ENCODE measurements around the gene ARID1B. TPM values are rescaled to one million over a fixed set of nuclear protein-coding genes. Genes with fewer than 3 reads are reported as not detected.

ARID1B gene
- total RNA-seq, 1 experiment from 2014 or later: 60.3 TPM

- Mint-ChIP-seq H3K9me3 (no peaks in the 10 kb centered on the region), H3K4me1 (peaks cover 19% of the 10 kb centered on the region), H3K4me3 (no peak overlapping the region), H3K36me3 (no peaks in the 10 kb centered on the region), H3K27ac (peak overlapping the region; percentile 57; the same call in 1 of the 2 replicates), H3K27me3 (ENCODE audit: low read depth) (no peaks in the 10 kb centered on the region)
- ChIA-PET CTCF (no interaction called here), POLR2A (no interaction called here)
- DNase-seq (ENCODE audit: low spot score) (no peak), ATAC-seq (peak; percentile 59)
- no peak for TF ChIP-seq KAT7 (CRISPR knock-in tag; IDR thresholded peaks at IDR 0.05; ENCODE audit: borderline replicate concordance)
- no peak for TF ChIP-seq ZNF138 (CRISPR knock-in tag; conservative IDR thresholded peaks at IDR 0.05)
These were observed 128.6 kb downstream of the ARID1B start for GRCh38 chr6:156905801-156906200.

GRCh38 chr6:156906451-156906850 lies 129.3 kb downstream of the ARID1B start:
- Mint-ChIP-seq H3K4me1 (peaks cover 26% of the 10 kb centered on the region), H3K36me3 (no peaks in the 10 kb centered on the region), H3K9me3 (no peaks in the 10 kb centered on the region), H3K27me3 (ENCODE audit: low read depth) (no peaks in the 10 kb centered on the region), H3K27ac (no peak overlapping the region), H3K4me3 (no peak overlapping the region)
- POLR2A ChIA-PET: no interaction called here
- DNase-seq (ENCODE audit: low spot score) (no peak), ATAC-seq (no peak)
- CTCF ChIA-PET: no interaction called here
- TF ChIP-seq E2F5 (CRISPR knock-in tag; IDR thresholded peaks at IDR 0.05): no peak
- TF ChIP-seq HMGXB4 (CRISPR knock-in tag; IDR thresholded peaks at IDR 0.05): no peak
- no peak for TF ChIP-seq ATF1 (CRISPR knock-in tag; IDR thresholded peaks at IDR 0.05)
- no peak for TF ChIP-seq GTF2I (CRISPR knock-in tag; conservative IDR thresholded peaks at IDR 0.05)
- no peak for TF ChIP-seq ZNF263 (CRISPR knock-in tag; IDR thresholded peaks at IDR 0.05; ENCODE audit: low read depth)
- no peak for TF ChIP-seq KAT7 (CRISPR knock-in tag; IDR thresholded peaks at IDR 0.05; ENCODE audit: borderline replicate concordance)
- TF ChIP-seq ZNF396 (CRISPR knock-in tag; IDR thresholded peaks at IDR 0.05; ENCODE audit: borderline replicate concordance): no peak
- TF ChIP-seq ATF2 (CRISPR knock-in tag; IDR thresholded peaks at IDR 0.05; ENCODE audit: borderline replicate concordance, low read depth): no peak
- TF ChIP-seq ARID4B (CRISPR knock-in tag; IDR thresholded peaks at IDR 0.05; ENCODE audit: borderline replicate concordance): no peak

GRCh38 chr6:156909212-156910010 lies 132.2 kb downstream of the ARID1B start:
- Mint-ChIP-seq H3K9me3 (no peaks in the 10 kb centered on the region), H3K27ac (peak overlapping the region; percentile 28; the same call in 1 of the 2 replicates), H3K36me3 (no peaks in the 10 kb centered on the region), H3K27me3 (ENCODE audit: low read depth) (no peaks in the 10 kb centered on the region), H3K4me1 (peaks cover 43% of the 10 kb centered on the region), H3K4me3 (no peak overlapping the region)
- POLR2A ChIA-PET: no interaction called here
- CTCF ChIA-PET: interaction anchor here (0.7 kb wide), 1 partner anchor 158 kb away, joined by 6 read pairs; no protein-coding TSS in a partner anchor
- no peak for DNase-seq (ENCODE audit: low spot score)
- ATAC-seq: no peak
- TF ChIP-seq TEAD1 (CRISPR knock-in tag; IDR thresholded peaks at IDR 0.05) (no peak), RELA (CRISPR knock-in tag; IDR thresholded peaks at IDR 0.05; ENCODE audit: borderline replicate concordance) (no peak), TP53 (CRISPR knock-in tag; IDR thresholded peaks at IDR 0.05) (no peak), NFYB (CRISPR knock-in tag; conservative IDR thresholded peaks at IDR 0.05; ENCODE audit: low read depth) (no peak), MLX (CRISPR knock-in tag; IDR thresholded peaks at IDR 0.05) (no peak), ZNF263 (CRISPR knock-in tag; IDR thresholded peaks at IDR 0.05; ENCODE audit: low read depth) (no peak), TCF7 (CRISPR knock-in tag; IDR thresholded peaks at IDR 0.05; ENCODE audit: low read depth) (no peak), CREB1 (CRISPR knock-in tag; IDR thresholded peaks at IDR 0.05) (no peak), IRF2 (CRISPR knock-in tag; IDR thresholded peaks at IDR 0.05; ENCODE audit: borderline replicate concordance, low read depth) (no peak), CBFB (CRISPR knock-in tag; IDR thresholded peaks at IDR 0.05; ENCODE audit: low read depth) (no peak), FOXP4 (CRISPR knock-in tag; IDR thresholded peaks at IDR 0.05) (no peak)
